Kidney epithelial cell (primary cell): Measurements from ENCODE around the gene ANGPT4. TPM values are rescaled to one million over a fixed set of nuclear protein-coding genes. Genes with fewer than 3 reads are reported as not detected.

ENCODE experiments used
- DNase-seq: peaks from one replicate; pipeline ENCODE4 v3.0.0-alpha.2; 2010; ENCODE audit warnings: low read depth
- H3K27me3 ChIP-seq: 2 replicates; pipeline ENCODE4 v1.6.0; 2011; ENCODE audit warnings: low read length; ENCODE audit not compliant: control insufficient read depth, insufficient read depth
- H3K36me3 ChIP-seq: 2 replicates; pipeline ENCODE4 v1.5.1; 2011; ENCODE audit warnings: low read length; ENCODE audit not compliant: control insufficient read depth, insufficient read depth
- H3K4me3 ChIP-seq: 2 replicates; pipeline ENCODE4 v1.5.1; 2011; ENCODE audit warnings: low read depth, mild to moderate bottlenecking, control low read depth, low read length
- total RNA-seq: library from RNA; depleted of rRNA; stranded (reverse); fragments of >200 nt; gene quantifications from 2 replicates; pipeline ENCODE4 v1.2.3, GENCODE V29; 2015
- TF ChIP-seq, protein P1 (sequence below): IDR thresholded peaks from 2 replicates; pipeline ENCODE4 v1.5.1; 2011; ENCODE audit warnings: mild to moderate bottlenecking, moderate library complexity, low read length, control low read depth, inconsistent platforms; ENCODE audit not compliant: insufficient read depth, poor library complexity, severe bottlenecking

ANGPT4 gene
- total RNA-seq, 1 donor from 2014 or later = not detected

DNA sequence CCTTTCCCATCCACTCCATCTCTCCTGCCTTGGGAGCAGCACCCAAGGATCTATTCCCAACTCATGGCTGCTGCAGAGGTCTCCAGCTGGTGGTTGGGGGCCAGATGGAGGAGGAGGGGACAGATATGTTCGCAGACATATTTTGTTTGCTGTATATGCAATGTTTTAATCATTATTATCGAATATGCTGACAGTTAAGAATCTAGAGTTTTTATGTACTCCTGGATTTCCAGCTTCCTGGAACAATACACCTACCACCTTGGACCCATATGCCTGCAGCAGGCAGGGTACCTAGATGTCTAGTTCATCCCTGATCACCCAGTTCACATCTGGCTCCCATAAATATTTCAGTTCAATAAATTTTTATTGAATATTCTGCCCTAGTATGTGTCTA lies 73.6 kb downstream of the ANGPT4 start:
- no peaks in the 10 kb centered on the region for H3K36me3 ChIP-seq
- H3K27me3 ChIP-seq = peaks cover 16% of the 10 kb centered on the region
- TF ChIP-seq, protein P1, sequence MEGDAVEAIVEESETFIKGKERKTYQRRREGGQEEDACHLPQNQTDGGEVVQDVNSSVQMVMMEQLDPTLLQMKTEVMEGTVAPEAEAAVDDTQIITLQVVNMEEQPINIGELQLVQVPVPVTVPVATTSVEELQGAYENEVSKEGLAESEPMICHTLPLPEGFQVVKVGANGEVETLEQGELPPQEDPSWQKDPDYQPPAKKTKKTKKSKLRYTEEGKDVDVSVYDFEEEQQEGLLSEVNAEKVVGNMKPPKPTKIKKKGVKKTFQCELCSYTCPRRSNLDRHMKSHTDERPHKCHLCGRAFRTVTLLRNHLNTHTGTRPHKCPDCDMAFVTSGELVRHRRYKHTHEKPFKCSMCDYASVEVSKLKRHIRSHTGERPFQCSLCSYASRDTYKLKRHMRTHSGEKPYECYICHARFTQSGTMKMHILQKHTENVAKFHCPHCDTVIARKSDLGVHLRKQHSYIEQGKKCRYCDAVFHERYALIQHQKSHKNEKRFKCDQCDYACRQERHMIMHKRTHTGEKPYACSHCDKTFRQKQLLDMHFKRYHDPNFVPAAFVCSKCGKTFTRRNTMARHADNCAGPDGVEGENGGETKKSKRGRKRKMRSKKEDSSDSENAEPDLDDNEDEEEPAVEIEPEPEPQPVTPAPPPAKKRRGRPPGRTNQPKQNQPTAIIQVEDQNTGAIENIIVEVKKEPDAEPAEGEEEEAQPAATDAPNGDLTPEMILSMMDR = no peak
- H3K4me3 ChIP-seq = no peak overlapping the region
- DNase-seq = no peak

GRCh38 chr20:841568-842546 lies 74.3 kb downstream of the ANGPT4 start:
- H3K4me3 ChIP-seq = peak overlapping the region; percentile 54
- no peaks in the 10 kb centered on the region for H3K36me3 ChIP-seq
- no peak for DNase-seq
- peaks cover 16% of the 10 kb centered on the region for H3K27me3 ChIP-seq
- TF ChIP-seq, protein P1 = no peak

GRCh38 chr20:840858-841567 lies 75.1 kb downstream of the ANGPT4 start:
- Histone ChIP-seq H3K36me3 (no peaks in the 10 kb centered on the region), H3K27me3 (peaks cover 16% of the 10 kb centered on the region), H3K4me3 (peak overlapping the region; percentile 54)
- no peak for DNase-seq
- TF ChIP-seq, protein P1 = no peak

- no peaks in the 10 kb centered on the region for H3K36me3 ChIP-seq
- peaks cover 16% of the 10 kb centered on the region for H3K27me3 ChIP-seq
- no peak for DNase-seq
- no peak overlapping the region for H3K4me3 ChIP-seq
- TF ChIP-seq, protein P1 = no peak
Observed at GRCh38 chr20:840503-840857, 75.7 kb downstream of the ANGPT4 start.

DNA sequence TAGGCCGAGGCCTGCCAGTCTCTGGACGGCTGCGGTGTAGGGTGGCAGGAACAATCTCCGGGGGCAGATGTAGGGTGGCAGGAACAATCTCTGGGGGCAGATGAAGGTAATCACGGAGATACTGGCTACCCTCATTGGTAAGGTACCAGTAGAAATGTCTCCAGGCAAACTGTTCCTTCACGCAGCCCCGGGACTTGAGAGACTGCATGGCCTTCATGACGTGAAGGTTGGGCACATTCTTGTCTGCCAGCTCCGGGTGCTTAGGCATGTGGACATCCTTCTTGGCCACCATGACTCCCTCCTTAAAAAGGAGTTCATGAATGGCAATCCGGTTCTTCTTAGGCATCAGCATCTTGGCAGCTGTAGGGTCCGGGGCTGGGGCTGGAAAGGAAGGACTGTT lies 76.5 kb downstream of the ANGPT4 start:
- TF ChIP-seq, protein P1 = no peak
- Histone ChIP-seq H3K36me3 (no peaks in the 10 kb centered on the region), H3K27me3 (peaks cover 13% of the 10 kb centered on the region), H3K4me3 (no peak overlapping the region)
- no peak for DNase-seq
